Fibroblast of villous mesenchyme (primary cell): Measurements from ENCODE around the gene OXER1. TPM values are rescaled to one million over a fixed set of nuclear protein-coding genes. Genes with fewer than 3 reads are reported as not detected.

Source experiments
- DNase-seq: peaks from one replicate; pipeline ENCODE4 v3.0.0-alpha.2; 2010; ENCODE audit warnings: low read depth
- H3K4me3 ChIP-seq: 2 replicates; pipeline ENCODE4 v1.5.1; 2011; ENCODE audit warnings: low read depth, mild to moderate bottlenecking, low read length
- total RNA-seq: library from RNA; depleted of rRNA; stranded (reverse); fragments of >200 nt; gene quantifications from 2 replicates; pipeline ENCODE4 v1.2.3, GENCODE V29; 2012
- TF ChIP-seq, protein P1 (sequence below): IDR thresholded peaks from 2 replicates; pipeline ENCODE4 v1.5.1; 2012; ENCODE audit warnings: low read depth, mild to moderate bottlenecking, low read length; ENCODE audit not compliant: insufficient read depth

Gene OXER1
- total RNA-seq, 1 donor, result under 0.01 TPM

DNA sequence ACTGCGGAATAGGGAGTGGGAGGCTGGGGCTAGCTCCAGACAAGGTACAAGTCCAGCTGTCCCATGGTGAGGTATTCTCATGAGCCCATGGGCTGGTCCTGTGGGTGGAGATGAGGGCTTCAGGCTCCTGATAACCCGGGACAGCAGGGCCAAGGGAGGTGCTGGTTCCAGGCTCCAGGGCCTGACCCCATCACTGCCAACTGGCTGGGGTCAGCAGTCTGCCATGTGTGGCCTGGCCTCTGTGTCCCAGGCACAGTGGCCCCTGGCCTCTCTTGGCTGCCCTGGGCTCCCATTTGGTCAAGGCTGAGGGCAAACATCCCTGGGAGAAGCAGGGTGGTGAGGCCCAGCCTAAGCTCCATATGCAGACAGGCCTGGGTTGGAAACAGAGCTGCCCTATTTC, 966 bp upstream of the OXER1 start:
- TF ChIP-seq, protein P1, sequence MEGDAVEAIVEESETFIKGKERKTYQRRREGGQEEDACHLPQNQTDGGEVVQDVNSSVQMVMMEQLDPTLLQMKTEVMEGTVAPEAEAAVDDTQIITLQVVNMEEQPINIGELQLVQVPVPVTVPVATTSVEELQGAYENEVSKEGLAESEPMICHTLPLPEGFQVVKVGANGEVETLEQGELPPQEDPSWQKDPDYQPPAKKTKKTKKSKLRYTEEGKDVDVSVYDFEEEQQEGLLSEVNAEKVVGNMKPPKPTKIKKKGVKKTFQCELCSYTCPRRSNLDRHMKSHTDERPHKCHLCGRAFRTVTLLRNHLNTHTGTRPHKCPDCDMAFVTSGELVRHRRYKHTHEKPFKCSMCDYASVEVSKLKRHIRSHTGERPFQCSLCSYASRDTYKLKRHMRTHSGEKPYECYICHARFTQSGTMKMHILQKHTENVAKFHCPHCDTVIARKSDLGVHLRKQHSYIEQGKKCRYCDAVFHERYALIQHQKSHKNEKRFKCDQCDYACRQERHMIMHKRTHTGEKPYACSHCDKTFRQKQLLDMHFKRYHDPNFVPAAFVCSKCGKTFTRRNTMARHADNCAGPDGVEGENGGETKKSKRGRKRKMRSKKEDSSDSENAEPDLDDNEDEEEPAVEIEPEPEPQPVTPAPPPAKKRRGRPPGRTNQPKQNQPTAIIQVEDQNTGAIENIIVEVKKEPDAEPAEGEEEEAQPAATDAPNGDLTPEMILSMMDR, result no peak
- H3K4me3 ChIP-seq, result no peak overlapping the region
- DNase-seq, result no peak

DNA sequence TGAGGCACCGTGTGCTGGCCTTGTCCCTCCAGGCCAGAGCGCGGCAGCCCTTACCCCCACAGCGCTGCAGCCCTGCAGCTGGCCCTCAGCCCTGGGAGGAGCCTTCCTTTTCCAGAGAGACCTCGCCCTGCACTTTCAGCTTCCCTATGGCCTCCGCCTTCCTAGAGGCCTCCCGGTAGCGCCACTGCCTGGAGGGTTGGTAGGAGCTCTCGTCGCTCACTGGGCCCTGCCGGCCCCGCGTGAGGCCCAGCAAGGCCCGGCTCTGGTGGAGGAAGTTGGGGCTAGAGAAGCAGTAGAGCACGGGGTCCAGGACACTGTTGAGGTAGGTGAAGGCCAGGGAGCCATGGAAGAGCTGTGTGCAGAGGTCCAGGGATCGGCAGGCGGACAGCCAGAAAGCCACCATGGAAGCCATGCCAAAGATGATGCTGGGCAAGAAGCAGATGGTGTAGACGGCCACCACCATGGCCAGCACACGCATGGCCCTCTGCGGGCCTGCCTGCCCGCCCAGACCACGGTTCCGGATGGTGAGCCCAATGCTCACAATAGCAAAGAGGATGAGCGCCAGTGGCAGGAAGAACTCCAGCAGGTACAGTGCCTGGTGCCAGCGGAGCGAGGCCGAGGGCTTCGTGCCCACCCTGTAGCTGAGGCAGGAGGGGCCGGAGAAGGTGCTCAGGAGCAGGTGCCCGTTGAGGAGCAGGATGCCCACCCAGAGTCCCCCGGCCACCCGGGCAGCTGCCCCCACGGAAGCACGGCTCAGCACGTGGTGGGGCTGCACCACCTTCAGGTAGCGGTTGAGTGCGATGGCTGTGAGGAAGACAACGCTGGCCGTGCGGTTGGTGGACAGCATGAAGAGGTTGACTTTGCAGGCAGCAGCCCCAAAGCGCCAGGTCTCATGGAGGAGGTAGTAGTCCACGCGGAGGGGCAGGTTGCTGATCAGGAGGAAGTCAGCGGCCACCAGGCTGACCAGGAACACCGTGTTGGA, 821 bp downstream of the OXER1 start:
- DNase-seq, result no peak
- TF ChIP-seq, protein P1, result no peak

DNA sequence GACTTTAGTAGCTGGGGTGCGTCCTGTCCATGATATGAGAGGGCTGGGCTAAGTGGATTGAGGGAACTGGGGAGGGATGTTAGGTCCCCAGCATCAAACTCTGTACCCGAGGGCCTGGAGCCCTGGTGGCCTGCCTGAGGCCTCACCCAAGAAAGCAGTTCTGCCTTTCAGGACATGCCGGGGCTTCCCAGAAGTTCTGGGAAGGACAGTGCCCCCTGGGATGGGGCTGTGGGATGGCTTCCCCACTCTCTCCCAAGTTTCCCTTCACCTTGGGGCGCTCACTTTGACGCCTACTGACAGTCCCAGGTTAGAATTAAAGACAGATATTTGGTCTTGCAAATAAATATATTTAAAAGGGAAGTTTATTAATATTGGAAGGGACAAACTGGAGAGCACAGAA, 1.8 kb downstream of the OXER1 start:
- TF ChIP-seq, protein P1, result no peak
- no peak for DNase-seq
- H3K4me3 ChIP-seq, result no peak overlapping the region

More for the DNA sequence above, 821 bp downstream of the OXER1 start:
- no peak overlapping the region for H3K4me3 ChIP-seq

DNA sequence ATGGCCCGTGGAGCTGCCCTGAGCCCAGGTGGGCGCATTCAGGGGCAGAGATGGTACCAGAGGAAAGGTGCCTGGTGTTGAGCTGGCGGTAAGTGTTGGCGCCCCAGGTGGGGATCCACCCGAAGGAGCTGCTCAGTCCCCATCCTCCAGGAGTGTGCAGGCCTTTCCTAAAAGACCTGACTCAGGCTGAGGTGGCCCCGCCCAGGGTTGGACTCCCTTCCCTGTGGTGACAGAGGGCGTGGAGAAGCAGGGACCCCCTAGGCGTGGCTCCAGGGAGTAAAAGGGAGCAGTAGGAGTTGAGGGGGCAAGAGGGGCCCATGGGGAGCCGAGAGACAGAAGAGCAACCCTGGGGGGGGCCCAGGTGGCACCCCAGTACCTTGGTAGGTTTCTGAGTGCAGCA, 2.4 kb downstream of the OXER1 start:
- H3K4me3 ChIP-seq, result no peak overlapping the region
- no peak for DNase-seq
- TF ChIP-seq, protein P1, result no peak

DNA sequence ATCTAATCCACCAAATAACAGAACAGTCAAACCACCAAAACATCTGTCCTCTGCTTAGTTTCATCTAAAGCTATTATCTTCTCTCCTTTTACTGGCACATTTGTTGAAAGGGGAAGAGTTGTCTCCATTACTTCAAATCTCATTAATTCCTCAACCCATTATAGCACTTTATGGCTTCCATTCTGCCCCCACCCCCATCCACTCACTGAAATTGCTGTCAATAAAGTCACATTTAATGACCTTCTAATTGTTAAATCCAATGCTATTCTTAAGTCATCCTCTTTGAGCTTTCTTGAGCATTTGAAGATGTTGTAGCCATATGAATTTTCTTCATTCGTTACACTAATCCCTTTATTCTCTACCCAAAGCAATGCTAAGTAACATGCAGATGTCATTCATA, 5.2 kb downstream of the OXER1 start:
- TF ChIP-seq, protein P1, result no peak
- H3K4me3 ChIP-seq, result no peak overlapping the region
- no peak for DNase-seq

DNA sequence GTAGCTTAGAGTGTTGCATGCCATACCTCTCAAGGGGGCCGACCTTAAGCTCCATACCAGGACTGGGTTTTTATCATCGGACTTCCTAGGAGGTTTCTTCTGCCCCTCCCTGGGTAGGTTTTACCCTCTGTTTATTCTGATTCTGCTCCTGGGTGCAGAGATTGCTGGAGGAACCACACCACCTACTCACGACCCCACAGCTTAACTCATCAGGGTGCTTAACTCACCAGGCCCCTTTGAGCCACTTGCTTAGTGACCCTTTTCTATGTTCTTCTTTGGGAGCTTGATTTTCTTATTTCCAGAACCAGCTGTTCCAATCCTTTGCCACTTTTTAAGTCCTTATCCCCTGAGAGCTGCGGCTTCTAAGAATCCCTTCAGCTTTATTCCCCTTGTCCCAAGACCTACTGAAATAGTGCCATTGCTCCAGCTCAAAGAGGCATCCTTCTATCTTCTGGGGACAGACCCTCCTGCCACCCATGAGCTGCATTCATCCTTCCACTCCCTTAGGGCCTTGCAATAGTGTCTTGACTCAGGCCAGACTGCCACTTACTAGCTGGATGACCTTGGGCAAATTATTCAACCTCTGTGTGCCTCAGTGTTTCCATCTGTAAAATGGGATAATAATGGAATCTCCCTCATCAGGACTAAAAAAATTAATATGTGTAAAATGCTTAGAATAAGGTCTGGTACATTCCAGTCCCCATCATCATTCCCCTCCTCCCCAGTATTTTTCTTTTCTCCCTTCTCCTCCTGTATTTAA, 5.8 kb downstream of the OXER1 start:
- TF ChIP-seq, protein P1, result no peak
- no peak overlapping the region for H3K4me3 ChIP-seq
- DNase-seq, result no peak
